K562 (cell line): Measurements from ENCODE around the gene ENOX2.

Experiments used
- HCFC1 ChIP-seq: IDR thresholded peaks from 2 replicates; pipeline ENCODE4 v1.6.1; 2012; ENCODE audit warnings: low read depth, low read length, improper control_type of control experiment
- IRF2 ChIP-seq: sonication (generic); formaldehyde crosslinking; IDR thresholded peaks from 2 replicates; pipeline ENCODE4 v1.8.1; 2022; ENCODE audit warnings: mild to moderate bottlenecking, missing genetic modification reagents
- KDM1A ChIP-seq, 2 experiments: fragments of 450-650 bp; IDR thresholded peaks; 2 replicates each; pipeline ENCODE4 v1.6.1; 2016; ENCODE audit warnings: mild to moderate bottlenecking in 2 of 2
- MYC ChIP-seq, 2 experiments: fragments of 250-450 bp in 1 of 2; sonication (Bioruptor Pico) in 1 of 2; IDR thresholded peaks; 2 replicates each; pipeline versions ENCODE4 v1.5.1 to v1.6.1; 2012 to 2021; ENCODE audit warnings: low read depth in 2 of 2, borderline replicate concordance in 1 of 2, improper control_type of control experiment in 1 of 2, low read length in 1 of 2, mild to moderate bottlenecking in 1 of 2, moderate library complexity in 1 of 2
- NFE2 ChIP-seq: IDR thresholded peaks from 2 replicates; pipeline ENCODE4 v1.6.1; 2014; ENCODE audit warnings: antibody characterized with exemption, low read depth
- NFIC ChIP-seq: fragments of 450-650 bp; IDR thresholded peaks from 2 replicates; pipeline ENCODE4 v1.6.1; 2017; ENCODE audit warnings: mild to moderate bottlenecking, inconsistent platforms
- POU5F1 ChIP-seq: fragments of 150-350 bp; IDR thresholded peaks from 2 replicates; pipeline ENCODE4 v1.6.1; 2014; ENCODE audit warnings: borderline replicate concordance, low read length, low read depth, mild to moderate bottlenecking; ENCODE audit not compliant: partially characterized antibody
- ZNF121 ChIP-seq: sonication (generic); formaldehyde crosslinking; conservative IDR thresholded peaks from 2 replicates; pipeline ENCODE4 v1.8.0; 2022; ENCODE audit warnings: missing genetic modification reagents

GRCh38 chrX:130658310-130658709 is 244.7 kb downstream of the ENOX2 start:
- TF ChIP-seq ZNF121 (CRISPR knock-in tag) = no peak
- no peak for TF ChIP-seq HCFC1
- TF ChIP-seq NFIC = no peak
- no peak for TF ChIP-seq POU5F1
- no peak for TF ChIP-seq KDM1A (IDR thresholded peaks at IDR 0.05)
- no peak for TF ChIP-seq IRF2 (CRISPR knock-in tag)
- no peak for TF ChIP-seq NFE2
- TF ChIP-seq MYC (IDR thresholded peaks at IDR 0.05; ENCODE audit: low read depth, low read length) = no peak
- TF ChIP-seq MYC (CRISPR knock-in tag; IDR thresholded peaks at IDR 0.05; ENCODE audit: borderline replicate concordance, low read depth) = no peak
